HTERT RPE-1 (cell line): ENCODE results near the gene ATP6V1A.
"Not testable (repeated sequence)": the region's sequence is repeated elsewhere in the genome, so short reads cannot be mapped to it uniquely, and the experiment has no call there.

Experiments used
- in situ Hi-C: fragments of 300-500 bp; cut with MboI; formaldehyde crosslinking; loops from 4 replicates; pipeline ENCODE4 v1.14.3; 2020; ENCODE audit warnings: low sequenced_read_pairs

Gene ATP6V1A

DNA sequence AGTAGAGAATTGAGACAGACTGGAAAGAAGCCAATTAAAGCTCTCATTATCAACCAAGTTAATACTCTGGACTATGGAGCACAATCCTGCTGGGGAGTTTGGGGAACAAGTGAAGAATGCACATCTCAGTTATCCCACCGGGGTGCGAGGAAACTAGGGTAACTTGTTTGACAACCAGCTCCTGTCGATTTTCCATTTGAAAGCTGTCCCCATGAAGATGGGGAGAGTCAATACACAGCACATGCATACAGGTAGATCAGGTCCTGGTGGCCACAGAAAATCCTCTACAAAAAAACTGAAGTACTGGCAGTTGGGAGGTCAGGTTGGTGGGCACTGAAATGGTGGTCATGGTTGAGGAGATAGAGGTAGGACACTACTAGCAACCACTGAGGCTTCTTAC, 66.0 kb downstream of the ATP6V1A start:
- in situ Hi-C loops: no loop called here

DNA sequence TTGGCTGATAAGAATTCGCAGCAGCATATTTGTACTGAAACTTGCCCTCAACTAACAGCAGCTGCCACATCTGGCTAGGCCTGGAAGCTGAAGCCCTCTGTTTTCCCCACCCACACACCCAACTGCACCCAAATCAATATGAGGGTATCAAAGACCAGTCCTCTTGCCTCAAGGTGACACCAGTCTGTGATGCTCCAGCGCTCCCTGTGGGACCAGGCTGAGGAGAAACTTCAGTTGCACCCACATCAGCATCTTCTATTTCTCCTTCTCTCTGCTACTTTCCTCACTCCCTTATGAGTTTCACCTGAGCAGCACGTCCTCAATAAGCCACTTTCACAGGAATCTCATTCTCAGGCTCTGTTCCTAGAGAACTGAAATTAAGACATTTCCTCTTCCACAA, 73.0 kb downstream of the ATP6V1A start:
- in situ Hi-C loops: no loop called here

DNA sequence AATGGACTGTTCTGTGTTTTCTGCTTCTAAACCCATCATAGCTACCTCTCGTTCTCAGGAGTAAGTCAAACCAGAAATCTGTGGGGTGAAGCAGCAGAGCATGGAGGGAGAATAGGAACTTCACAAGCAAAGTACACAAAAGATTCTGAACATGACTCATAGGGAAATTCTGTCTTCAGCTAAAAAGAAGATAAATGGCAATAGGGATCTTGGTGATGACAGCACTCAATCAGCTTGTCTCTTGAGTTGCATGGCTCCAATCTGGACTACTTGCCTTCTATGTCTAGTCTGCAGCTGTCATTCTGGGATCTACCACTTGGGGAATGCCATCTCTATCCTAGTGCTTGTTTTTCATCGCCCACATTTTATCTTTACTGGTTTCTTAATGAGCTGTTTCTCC, 78.3 kb downstream of the ATP6V1A start:
- in situ Hi-C loops: no loop called here

DNA sequence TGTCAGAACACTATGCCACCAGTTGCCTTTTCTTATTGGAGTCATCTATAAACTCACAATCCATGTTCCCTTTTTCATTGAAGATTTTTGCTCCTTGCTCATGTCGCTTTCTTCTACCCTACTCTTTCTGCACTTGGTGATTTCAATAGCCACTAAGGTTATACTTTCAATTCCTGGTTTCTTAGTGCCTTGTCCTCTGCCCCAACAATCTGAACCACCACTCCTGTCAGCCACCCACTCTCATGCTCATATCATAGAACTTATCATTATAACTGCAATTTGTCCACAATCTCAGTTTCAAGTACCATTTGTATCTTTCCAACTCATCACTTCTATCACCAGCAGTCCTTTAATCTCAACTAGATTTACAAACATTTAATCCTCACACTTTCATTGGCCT, 81.8 kb downstream of the ATP6V1A start:
- in situ Hi-C loops: no loop called here

- in situ Hi-C loops: no loop called here
These were observed 82.9 kb downstream of the ATP6V1A start for GRCh38 chr3:113829576-113830354.

DNA sequence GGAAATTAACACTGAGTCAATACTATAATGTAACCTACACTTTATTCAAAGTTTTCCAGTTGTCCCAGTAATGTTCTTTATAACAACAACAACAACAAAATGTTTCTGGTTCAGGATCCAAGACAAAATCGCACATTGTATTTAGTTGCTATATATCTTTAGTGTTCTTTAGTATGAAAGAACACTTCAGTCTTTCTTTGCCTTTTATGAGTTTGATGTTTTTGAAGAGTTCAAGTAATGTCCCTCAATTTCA, 84.2 kb downstream of the ATP6V1A start:
- in situ Hi-C loops: no loop called here

DNA sequence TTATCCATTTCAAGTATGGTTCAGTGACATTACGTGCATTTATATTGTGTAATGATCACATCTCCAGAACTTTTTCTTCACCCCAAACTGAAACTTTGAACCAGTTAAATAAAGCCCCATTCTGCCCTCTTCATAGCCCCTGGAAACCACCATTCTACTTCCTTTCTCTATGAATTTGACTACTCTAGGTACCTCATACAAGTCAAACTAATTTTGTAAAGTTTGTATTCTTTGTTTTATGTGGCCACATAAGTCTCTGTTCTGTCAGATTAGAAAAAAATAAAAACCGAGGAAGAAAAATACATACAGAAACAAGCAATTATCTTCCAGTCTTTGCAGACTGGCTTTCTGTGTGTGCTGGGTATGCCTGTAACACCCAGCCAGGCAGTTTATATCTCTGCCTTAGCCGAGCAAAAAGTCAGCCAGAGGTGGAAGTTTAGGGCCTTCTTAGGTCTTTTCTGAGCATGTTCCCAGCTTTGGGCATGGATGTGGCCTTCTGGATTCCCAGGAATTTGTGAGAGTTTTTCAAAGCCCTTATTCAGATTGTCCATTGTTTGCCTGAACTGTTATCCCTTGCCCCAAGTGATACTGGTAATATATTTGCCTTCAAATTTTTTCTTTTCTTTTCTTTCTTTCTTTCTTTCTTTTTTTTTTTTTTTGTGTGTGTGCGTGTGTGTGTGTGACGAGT, 85.8 kb downstream of the ATP6V1A start:
- in situ Hi-C loops: no loop called here

DNA sequence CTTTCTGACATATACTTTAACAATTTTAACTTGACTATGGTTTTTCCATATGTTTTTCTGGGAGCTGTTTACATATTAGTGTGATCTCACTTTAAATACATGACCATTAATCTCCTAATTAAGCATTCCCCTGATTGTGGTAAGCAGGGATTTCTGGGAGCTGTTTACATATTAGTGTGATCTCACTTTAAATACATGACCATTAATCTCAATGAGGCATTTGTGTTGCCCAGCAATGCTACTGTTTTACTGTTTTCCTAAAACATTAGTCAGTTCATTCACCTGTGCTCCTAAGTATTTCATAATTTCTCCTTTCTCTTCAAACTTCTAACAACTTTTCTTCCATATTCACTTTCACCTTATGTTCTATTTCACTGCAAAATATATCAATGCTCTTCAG, 88.1 kb downstream of the ATP6V1A start:
- in situ Hi-C loops: no loop called here

- in situ Hi-C loops: no loop called here
These were observed 91.9 kb downstream of the ATP6V1A start, which contains the start of gene GRAMD1C for GRCh38 chr3:113838631-113839209. Gene GRAMD1C, plus strand, starts transcription at chr3:113838788. Its CDS starts 122 bp downstream, at chr3:113838910.

- in situ Hi-C loops: no loop called here
These were observed 92.7 kb downstream of the ATP6V1A start for GRCh38 chr3:113839551-113839950.

DNA sequence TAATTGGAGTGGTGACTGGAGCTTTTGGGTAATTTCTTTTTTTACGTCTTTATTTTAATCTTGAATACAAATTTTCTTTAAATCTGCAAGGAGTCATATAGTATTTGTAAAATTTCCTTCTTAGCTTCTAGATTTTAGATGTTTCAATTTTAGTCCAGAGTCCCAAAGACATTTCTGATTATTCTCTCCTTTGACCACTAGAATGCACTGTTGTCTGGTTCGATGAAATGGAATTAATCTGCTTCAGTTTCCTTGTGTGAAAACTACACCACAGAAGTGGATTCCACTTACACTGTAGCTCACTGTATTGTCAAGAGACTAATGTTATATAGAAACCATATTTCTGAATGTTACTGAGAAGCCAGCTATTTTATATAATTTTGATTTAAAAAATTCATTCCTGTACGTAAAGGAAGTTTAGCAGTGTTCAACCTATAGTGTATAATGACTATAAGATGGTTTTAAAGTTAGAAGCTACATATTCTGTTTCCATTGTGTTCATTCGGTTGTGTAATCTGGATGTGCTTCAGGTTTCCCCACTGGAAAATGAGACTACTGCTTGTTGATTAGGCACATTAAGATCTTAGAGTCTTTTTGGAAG, 97.9 kb downstream of the ATP6V1A start:
- in situ Hi-C loops: no loop called here

- in situ Hi-C loops: no loop called here
These were observed 100.4 kb downstream of the ATP6V1A start for GRCh38 chr3:113847247-113847646.

DNA sequence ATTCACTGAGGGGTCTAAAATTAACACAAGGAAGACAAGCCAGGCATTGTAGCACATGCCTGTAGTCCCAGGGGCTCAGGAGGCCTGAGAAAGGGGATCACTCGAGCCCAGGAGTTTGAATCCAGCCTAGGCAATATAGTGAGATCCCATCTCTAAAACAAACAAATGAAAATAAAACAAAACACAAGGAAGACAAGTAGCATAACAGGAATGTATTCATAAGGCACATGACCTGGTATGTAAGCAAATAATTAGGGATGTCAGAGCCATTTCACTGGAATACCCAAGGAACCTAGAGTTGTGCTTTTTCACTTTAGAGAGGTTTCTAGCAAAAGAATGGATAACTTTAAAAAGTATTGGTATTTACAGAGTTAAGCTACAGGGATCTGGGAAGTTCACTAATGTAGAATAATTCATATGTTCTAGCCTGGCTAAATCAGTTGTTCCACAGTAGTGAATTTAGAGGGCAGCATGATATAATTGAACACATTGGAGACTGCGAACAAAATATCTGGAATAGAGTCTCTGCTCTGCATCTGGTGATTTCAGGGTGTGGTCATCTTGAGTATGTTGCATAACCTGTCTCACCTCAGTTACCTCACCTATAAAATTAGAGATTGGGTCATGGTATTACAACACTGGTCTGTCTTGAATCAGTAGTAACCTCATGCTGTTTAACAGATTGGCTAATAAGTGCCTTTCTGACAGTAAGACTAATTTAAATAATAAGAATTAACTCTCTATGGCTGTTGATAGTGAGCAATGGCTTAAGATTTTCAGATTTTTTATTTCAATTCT, 101.0 kb downstream of the ATP6V1A start:
- in situ Hi-C loops: no loop called here

GRCh38 chr3:113849071-113849470, 102.2 kb downstream of the ATP6V1A start:
- in situ Hi-C loops: not testable (repeated sequence)

GRCh38 chr3:113849841-113850240, 103.0 kb downstream of the ATP6V1A start:
- in situ Hi-C loops: not testable (repeated sequence)

DNA sequence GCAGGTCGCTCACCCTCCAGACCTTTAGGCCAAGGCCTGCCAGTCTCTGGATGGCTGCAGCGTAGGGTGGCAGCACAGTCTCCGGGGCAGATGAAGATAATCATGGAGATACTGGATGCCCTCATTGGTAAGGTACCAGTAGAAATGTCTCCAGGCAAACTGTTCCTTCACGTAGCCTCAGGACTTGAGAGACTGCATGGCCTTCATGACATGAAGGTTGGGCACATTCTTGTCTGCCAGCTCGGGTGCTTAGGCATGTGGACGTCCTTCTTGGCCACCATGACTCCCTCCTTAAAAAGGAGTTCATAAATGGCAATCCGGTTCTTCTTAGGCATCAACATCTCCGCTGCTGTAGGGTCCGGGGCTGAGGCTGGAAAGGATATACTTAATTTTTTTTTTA, 103.6 kb downstream of the ATP6V1A start:
- in situ Hi-C loops: not testable (repeated sequence)

GRCh38 chr3:113852506-113852905, 105.7 kb downstream of the ATP6V1A start:
- in situ Hi-C loops: no loop called here
